ENCODE measurements around the gene WNT5B.

The WNT5B gene

GRCh38 chr12:1607940-1608712 is 20.9 kb upstream of the WNT5B start:
- no peak for TF ChIP-seq CTCF (IDR thresholded peaks at IDR 0.05; ENCODE audit: low read depth, low read length)
- no peak overlapping the region for H3K4me3 ChIP-seq (replicated peaks in 1 of 2; ENCODE audit: low read depth in 2 of 2, low read length in 2 of 2)
- peak; percentile 49 to 66 for DNase-seq (ENCODE audit: low read depth in 2 of 2)

GRCh38 chr12:1608713-1609119 is 20.3 kb upstream of the WNT5B start:
- peak; percentile 47 to 49 for DNase-seq (ENCODE audit: low read depth in 2 of 2)
- no peak overlapping the region for H3K4me3 ChIP-seq (replicated peaks in 1 of 2; ENCODE audit: low read depth in 2 of 2, low read length in 2 of 2)
- no peak for TF ChIP-seq CTCF (IDR thresholded peaks at IDR 0.05; ENCODE audit: low read depth, low read length)

GRCh38 chr12:1610072-1610643 is 18.9 kb upstream of the WNT5B start:
- no peak for TF ChIP-seq CTCF (IDR thresholded peaks at IDR 0.05; ENCODE audit: low read depth, low read length)
- no peak overlapping the region for H3K4me3 ChIP-seq (replicated peaks in 1 of 2; ENCODE audit: low read depth in 2 of 2, low read length in 2 of 2)
- no peak for DNase-seq (ENCODE audit: low read depth in 2 of 2)

- DNase-seq (ENCODE audit: low read depth in 2 of 2), result peak; percentile 90 to 93
- H3K4me3 ChIP-seq (replicated peaks in 1 of 2; ENCODE audit: low read depth in 2 of 2, low read length in 2 of 2), result peak overlapping the region in 1 of 2 donors; percentile 27
- TF ChIP-seq CTCF (IDR thresholded peaks at IDR 0.05; ENCODE audit: low read depth, low read length), result no peak
Measured at GRCh38 chr12:1611803-1612572, 17.0 kb upstream of the WNT5B start.

GRCh38 chr12:1613860-1614259 is 15.2 kb upstream of the WNT5B start:
- TF ChIP-seq CTCF (IDR thresholded peaks at IDR 0.05; ENCODE audit: low read depth, low read length), result no peak
- H3K4me3 ChIP-seq (replicated peaks in 1 of 2; ENCODE audit: low read depth in 2 of 2, low read length in 2 of 2), result no peak overlapping the region
- no peak for DNase-seq (ENCODE audit: low read depth in 2 of 2)

GRCh38 chr12:1614360-1614759 is 14.7 kb upstream of the WNT5B start:
- TF ChIP-seq CTCF (IDR thresholded peaks at IDR 0.05; ENCODE audit: low read depth, low read length), result no peak
- no peak overlapping the region for H3K4me3 ChIP-seq (replicated peaks in 1 of 2; ENCODE audit: low read depth in 2 of 2, low read length in 2 of 2)
- DNase-seq (ENCODE audit: low read depth in 2 of 2), result no peak
